ENCODE results near the gene DMWD.

Gene DMWD

GRCh38 chr19:45826934-45827333, 34.3 kb upstream of the DMWD start:
- no peak for DNase-seq (ENCODE audit: low read depth)
- TF ChIP-seq CTCF (IDR thresholded peaks at IDR 0.05; ENCODE audit: control insufficient read depth, extremely low read depth, insufficient read depth), result no peak
- H3K4me3 ChIP-seq (ENCODE audit: low read depth, low read length), result no peak overlapping the region

GRCh38 chr19:45825917-45826893, 33.6 kb upstream of the DMWD start:
- no peak for DNase-seq (ENCODE audit: low read depth)
- H3K4me3 ChIP-seq (ENCODE audit: low read depth, low read length), result no peak overlapping the region
- no peak for TF ChIP-seq CTCF (IDR thresholded peaks at IDR 0.05; ENCODE audit: control insufficient read depth, extremely low read depth, insufficient read depth)

- TF ChIP-seq CTCF (IDR thresholded peaks at IDR 0.05; ENCODE audit: control insufficient read depth, extremely low read depth, insufficient read depth), result no peak
- H3K4me3 ChIP-seq (ENCODE audit: low read depth, low read length), result no peak overlapping the region
- DNase-seq (ENCODE audit: low read depth), result no peak
Observed at GRCh38 chr19:45825263-45825605, 32.6 kb upstream of the DMWD start.

- no peak overlapping the region for H3K4me3 ChIP-seq (ENCODE audit: low read depth, low read length)
- TF ChIP-seq CTCF (IDR thresholded peaks at IDR 0.05; ENCODE audit: control insufficient read depth, extremely low read depth, insufficient read depth), result no peak
- no peak for DNase-seq (ENCODE audit: low read depth)
Observed at GRCh38 chr19:45824531-45825262, 32.1 kb upstream of the DMWD start.

- no peak for TF ChIP-seq CTCF (IDR thresholded peaks at IDR 0.05; ENCODE audit: control insufficient read depth, extremely low read depth, insufficient read depth)
- H3K4me3 ChIP-seq (ENCODE audit: low read depth, low read length), result no peak overlapping the region
- DNase-seq (ENCODE audit: low read depth), result peak; percentile 49
Observed at GRCh38 chr19:45824041-45824471, 31.4 kb upstream of the DMWD start.

GRCh38 chr19:45823182-45823581, 30.5 kb upstream of the DMWD start:
- no peak for DNase-seq (ENCODE audit: low read depth)
- H3K4me3 ChIP-seq (ENCODE audit: low read depth, low read length), result no peak overlapping the region
- no peak for TF ChIP-seq CTCF (IDR thresholded peaks at IDR 0.05; ENCODE audit: control insufficient read depth, extremely low read depth, insufficient read depth)
